ENCODE measurements around the gene MED16.

DNA sequence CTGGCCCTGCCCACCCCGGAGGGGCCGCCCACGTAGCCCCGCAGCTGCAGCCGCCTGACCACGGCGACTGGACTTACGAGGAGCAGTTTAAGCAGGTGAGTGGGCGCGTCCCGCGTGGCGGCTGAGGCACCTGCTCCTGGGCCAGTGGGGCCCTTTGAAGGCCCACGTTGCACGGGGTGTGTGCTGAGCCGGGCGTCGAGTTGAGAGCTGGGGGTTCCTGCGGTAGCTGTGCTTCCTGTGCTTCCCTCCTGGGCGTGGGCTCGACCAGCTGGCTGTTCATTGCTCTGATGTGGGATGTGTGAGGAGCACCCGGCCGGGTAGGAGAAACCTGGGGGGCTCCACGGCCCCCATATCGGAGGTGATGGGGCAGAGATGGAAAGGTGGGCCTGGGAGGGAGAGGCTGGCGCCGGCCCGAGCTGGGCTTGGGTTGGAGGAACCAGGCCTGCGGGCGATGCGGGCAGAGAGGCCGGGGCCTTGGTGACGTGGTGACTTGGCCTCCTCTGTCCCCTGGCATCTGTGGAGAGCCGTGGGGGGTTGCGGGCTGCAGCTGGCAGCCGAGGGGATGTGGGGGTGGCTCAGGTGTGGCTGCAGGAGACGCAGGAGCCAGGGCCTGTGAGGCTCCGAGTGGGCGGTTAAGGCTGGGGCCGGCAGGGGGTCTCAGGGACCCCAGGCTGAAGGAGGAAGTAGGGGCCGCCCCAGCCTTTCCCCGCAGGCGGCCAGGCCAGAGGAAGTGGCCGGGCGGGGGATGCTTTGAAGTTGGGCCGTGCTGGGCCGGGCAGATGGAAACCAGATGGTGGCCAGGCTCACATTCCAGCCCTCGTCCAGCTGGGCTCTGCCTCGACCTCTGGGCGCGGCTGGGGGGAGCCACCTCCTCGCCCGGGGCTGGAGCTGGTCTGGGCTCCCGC lies 39.9 kb upstream of the MED16 start:
- TF ChIP-seq, protein P1, sequence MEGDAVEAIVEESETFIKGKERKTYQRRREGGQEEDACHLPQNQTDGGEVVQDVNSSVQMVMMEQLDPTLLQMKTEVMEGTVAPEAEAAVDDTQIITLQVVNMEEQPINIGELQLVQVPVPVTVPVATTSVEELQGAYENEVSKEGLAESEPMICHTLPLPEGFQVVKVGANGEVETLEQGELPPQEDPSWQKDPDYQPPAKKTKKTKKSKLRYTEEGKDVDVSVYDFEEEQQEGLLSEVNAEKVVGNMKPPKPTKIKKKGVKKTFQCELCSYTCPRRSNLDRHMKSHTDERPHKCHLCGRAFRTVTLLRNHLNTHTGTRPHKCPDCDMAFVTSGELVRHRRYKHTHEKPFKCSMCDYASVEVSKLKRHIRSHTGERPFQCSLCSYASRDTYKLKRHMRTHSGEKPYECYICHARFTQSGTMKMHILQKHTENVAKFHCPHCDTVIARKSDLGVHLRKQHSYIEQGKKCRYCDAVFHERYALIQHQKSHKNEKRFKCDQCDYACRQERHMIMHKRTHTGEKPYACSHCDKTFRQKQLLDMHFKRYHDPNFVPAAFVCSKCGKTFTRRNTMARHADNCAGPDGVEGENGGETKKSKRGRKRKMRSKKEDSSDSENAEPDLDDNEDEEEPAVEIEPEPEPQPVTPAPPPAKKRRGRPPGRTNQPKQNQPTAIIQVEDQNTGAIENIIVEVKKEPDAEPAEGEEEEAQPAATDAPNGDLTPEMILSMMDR (IDR thresholded peaks at IDR 0.05) = no peak
- no peak for TF ChIP-seq POLR2A (IDR thresholded peaks at IDR 0.05)

Data from right lobe of liver (tissue), 4 donors.